T-helper 1 cell (primary cell): ENCODE data around the gene THSD4.

Source experiments
- DNase-seq, 5 donors: peaks; one replicate each; pipeline ENCODE4 v3.0.0-alpha.2; 2012 to 2020

The THSD4 gene

DNA sequence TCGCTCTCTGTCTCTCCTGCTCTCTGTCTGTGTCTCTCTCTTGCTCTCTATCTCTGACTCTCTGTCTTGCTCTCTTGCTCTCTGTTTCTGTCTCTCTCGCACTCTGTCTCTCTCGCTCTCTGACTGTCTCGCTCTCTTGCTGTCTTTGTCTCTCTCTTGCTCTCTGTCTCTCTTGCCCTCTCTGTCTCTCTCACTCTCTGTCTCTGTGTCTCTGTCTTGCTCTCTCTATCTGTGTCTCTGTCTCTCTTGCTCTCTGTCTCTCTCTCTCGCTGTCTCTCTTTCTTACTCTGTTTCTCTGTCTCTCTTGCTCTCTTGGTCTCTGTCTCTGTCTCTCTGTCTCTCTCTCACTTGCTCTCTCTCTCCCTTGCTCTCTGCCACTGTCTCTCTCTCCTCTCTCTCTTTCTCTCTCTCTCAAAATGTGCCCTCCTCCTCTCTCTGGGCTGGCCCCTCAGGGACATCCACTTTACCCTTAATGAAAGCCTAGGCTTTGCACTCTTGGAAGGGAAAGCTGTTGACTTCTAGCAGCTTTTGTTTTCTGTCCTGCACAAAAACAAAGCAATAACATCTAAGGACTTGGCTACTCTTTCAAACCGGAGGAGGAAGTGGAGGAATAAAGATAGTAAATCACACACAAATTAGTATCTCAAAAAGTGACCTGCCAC lies 621.1 kb downstream of the THSD4 start:
- DNase-seq: no peak

DNA sequence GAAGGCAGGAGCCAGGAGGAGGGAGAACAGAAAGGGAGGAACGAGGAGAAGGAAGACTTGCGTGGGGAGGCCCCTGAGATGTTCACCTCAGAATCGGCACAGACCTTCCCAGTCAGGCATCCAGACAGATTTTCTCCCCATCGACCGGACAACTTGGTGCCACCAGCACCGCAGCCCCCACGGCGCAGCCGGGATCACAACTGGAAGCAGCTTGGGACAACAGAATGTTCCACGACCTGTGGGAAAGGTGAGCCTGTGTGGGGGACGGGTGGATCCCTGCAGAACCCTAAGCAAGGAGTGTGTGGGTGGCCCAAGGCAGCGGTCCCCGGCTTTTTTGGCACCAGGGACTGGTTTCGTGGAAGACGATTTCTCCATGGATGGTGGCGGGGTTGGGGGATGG lies 622.5 kb downstream of the THSD4 start:
- no peak for DNase-seq

DNA sequence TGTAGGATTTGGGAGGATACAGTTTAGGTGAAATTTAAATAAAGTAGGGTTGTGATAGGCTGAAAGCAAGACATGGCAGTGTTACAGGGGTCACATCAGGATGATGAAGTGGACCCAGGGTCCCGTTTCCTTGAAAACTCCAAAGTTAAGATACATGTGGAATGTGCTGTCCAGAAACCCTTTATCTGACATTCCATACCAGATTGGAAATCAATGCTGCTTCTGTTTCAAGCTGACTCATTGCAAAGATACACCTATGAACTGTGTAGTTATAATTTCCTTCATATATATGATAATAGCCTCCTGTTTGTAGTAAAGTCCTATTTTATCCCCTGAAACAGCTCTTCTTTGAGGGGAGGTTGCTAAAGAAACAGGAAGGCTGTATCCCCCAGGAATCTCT lies 624.1 kb downstream of the THSD4 start:
- DNase-seq: no peak

DNA sequence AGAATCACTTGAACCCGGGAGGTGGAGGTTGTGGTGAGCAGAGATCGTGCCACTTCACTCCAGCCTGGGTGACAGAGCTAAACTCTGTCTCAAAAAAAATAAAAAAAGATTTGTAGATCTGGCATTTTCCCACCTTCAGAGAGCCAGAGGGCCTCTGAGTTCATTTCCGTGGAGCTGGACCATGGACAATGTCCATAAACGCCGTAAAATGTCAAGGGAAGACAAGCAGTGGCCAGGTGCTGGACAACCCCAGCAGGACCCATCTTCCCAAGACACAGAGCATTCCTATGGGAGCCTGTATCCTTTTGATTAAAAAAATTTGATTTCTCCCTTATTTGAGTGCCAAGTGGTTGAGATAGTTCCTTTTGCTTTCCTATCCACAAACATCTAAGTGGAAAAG lies 627.7 kb downstream of the THSD4 start:
- DNase-seq: no peak

DNA sequence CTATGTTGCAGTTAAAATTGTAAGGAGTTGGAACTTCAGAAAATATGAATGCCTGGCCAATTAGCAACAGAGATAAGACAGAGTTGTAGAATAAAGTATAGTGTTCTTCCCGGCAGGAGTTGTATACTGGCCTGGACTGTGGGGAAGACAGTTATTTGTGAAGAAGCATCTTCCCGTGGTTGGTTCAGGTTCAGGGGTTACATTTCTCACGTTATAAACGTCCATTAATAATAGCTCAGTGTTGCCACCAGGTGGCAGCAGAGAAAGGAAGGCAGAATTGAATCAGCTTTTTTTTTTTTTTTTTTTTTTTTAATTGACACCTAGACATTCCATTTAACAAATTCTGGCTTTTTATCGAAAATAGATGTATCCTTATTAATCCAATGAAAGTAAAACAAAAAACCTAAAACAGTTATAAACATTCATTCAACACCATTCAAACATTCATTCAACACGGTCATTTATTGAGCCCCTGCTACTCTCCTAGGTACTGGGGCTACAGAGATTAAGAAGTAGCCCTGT lies 628.7 kb downstream of the THSD4 start:
- DNase-seq: peak; percentile 17 to 59 (median 37)

DNA sequence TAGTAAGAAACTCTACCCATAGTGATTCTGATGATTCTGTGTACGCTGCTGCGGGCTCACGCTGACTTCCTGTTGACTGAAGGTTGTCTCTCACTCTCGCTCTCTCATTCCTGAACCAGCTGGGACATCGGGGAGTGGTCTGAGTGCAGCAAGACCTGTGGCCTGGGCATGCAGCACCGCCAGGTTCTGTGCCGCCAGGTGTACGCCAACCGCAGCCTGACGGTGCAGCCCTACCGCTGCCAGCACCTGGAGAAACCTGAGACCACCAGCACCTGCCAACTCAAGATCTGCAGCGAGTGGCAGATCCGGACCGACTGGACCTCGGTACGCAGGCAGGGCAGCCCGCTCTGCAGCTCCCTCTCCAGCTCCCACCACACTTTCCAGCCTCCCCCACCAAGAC lies 631.4 kb downstream of the THSD4 start:
- DNase-seq: no peak

DNA sequence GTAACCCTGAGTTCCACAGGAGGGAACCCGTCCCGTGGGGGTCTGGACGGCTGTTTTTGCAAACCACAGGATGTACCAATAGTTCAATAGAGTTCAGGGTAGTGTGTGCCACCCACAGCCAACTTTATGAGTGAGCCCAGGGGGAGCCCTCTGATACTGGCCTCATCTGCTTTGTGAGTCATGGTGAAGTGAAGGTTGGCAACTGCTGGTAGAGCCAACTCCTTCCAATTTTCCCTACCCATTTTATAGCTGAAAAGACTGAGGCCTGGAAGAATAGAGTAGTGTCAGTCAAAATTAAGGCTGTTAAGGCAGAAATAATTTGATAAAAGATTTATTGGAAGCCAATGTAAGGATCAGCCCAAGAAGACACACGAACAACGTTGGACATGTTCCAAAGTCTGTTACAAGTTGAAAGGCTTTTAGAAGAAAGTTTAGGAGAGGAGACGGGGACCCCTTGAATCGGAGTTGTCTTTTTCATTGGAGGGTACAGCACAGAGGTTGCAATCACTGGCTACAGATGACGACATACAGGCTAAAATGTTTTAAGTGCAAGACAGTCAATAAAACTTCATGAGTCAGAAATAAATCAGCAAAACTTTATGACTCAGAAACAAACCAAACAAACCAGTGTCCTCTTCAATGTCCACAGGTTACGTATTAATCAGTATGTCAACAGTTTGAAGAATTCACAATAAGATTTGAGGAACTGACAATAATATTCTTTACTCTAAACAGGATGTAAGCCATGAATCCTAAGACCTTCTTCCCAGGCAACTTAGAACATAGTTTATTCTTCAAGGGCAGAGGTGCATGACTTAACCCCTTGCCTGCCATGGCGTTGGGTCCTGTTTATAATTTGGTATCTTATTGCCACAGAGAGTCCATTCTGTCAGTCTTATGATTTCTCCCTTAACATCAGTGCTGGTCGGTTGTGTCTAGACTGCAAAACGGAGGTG lies 632.1 kb downstream of the THSD4 start:
- no peak for DNase-seq

DNA sequence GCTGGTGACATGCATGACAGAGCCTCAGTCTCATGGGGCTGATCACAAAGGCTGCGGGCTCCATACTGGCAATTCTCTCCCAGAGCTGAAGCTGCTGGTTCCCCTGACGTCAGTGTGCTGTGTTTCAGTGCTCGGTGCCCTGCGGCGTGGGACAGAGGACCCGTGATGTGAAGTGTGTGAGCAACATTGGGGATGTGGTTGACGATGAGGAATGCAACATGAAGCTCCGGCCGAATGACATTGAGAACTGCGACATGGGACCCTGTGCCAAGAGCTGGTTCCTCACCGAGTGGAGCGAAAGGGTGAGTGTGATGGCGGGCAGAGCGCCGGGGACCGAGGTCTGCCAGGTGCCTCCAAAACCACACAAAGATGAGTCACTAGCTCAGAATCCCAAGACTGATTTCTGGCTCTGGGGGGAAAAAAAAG lies 633.0 kb downstream of the THSD4 start:
- DNase-seq: no peak

DNA sequence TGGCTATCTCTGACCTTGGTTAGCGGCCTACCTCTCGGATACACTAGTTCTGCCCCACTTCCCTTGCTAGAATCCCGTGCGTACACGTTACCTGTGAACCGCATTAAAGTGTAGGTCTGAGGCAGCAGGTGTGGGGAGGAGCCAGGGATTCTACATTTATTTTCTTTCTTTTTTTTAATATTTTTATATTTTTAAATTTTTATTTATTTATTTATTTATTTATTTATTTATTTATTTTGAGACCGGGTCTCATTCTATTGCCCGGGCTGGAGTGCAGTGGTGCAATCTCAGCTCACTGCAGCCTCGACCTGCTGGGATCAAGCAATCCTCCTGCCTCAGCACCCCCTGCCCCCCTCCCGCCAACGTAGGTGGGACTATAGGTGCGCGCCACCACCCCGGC lies 634.2 kb downstream of the THSD4 start:
- DNase-seq: no peak

DNA sequence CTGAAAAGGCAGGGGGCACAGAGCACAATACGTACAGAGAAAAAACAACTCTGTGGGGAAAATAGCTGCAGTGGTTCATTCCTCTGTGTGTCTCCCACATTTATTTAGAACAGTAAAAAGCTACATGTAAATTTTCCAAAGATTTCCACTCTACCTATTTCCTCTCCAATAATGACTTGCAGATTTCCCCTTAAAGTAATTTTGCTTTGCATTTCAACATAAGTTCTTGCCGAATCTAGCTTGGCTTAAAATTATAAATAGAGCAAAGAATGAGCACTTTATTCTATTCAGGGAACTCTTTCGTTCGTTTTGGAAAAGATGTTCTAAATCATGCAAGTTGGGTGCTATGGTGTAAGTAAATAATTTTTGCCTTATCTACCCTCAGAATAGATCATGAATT lies 636.9 kb downstream of the THSD4 start:
- no peak for DNase-seq

DNA sequence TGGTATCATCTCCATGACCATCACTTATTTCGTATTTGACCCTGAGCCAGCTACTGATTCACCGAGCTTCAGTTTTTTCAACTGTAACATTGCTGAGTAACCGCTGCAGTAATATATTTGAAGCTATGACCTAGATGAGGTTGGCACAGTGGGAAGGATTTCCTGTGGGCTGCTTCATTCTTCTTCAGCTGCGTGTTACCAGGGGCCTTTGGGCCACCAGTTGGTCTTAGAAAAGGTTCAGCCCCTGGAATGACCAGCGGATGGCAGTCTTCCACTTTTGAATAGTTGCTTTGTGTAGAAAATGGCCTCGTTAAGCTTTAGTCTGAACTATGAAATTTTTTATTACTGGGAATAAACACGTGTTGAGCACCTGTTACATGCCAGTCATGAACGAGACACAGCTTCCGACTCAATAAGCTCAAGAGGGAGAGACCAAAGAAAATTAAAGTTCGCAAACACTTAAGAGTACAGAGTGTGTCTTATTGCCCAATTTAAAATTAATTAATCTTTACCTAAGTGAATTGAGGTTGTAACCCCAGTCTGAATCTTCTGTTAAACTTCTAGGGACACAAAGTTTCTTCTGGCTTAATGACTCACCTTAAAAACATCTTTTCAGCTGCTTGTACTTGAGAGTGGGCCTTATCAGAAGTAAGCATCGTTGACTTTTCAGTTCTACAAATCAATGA lies 637.5 kb downstream of the THSD4 start:
- DNase-seq: peak in 1 of 5 donors; percentile 25

DNA sequence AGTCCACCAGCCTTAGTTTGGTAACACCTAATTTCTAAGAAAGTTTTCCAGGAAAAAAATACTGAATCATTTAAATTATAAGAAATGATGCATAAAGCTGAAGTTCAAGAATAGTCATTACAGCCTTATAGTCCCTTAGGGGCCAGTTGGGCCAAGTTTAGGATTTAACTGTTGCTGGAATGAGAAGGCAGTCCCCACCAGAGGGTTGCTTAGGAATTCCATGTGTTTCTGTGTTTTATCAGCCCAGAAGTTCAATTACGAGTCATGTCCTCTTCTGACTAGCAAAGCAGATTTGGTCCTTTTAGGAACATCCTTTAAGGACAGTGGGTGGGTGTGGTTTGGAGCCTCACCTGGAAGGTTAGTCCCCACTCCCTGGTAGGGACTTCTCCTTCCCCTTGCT lies 638.1 kb downstream of the THSD4 start:
- DNase-seq: no peak

DNA sequence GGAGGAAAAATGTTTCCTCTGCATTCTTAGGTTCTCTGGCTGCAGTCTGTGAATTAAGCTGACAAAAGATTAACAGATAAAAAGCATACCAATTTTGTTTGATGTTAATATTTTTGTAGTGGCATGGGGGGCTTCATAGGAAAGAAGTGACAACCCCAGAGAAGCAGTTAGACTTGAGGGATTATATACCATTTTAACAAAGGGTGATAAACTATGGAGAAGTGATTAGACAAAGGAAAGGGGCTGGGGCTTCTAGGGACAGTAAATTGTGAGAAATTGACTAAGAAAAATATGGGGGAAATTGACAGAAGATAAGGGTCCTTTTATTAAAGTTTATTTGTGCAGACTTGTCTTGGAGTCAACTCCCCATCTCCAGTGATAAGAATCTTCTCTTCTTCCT lies 639.4 kb downstream of the THSD4 start:
- no peak for DNase-seq

DNA sequence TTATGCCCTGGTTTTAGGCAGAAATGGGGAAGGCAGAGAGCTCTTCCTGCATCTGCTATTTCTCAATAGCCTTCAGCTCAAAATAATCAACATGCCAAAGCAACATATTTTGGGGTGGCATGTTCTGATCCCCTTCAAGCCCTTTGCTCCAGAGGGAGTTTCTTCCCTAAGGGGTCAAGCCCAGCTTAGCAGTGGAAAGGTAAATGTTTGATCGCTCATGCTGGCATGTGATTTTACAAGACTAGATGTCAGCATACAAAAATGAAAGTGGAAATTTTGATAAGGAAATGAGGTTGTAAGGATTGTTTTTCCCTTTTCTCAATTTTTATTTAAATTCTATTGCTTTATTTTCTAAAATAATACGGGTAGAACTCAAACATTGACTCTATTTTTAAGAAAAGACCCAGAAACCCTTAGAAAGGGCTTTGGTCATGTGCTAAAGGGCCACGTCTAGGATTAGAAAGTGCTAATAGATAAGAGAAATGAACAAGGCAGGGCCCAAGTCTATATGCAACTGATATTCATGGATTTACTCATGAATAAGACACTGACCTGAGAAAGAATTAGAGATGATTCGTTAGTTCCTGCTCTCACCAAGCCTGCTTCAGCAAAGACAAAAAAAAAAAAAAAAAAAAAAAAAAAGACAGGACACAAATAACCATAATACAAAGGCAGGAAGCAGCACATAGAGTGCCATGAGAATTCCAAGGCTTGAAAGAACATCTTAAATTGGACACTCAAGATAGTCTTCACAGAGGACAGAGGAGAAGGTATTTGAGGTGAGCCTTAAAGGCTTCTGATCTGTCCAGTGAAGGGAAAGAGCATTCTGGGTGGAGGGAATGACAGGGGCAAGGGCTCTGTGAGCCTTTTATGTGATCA lies 640.1 kb downstream of the THSD4 start:
- no peak for DNase-seq

DNA sequence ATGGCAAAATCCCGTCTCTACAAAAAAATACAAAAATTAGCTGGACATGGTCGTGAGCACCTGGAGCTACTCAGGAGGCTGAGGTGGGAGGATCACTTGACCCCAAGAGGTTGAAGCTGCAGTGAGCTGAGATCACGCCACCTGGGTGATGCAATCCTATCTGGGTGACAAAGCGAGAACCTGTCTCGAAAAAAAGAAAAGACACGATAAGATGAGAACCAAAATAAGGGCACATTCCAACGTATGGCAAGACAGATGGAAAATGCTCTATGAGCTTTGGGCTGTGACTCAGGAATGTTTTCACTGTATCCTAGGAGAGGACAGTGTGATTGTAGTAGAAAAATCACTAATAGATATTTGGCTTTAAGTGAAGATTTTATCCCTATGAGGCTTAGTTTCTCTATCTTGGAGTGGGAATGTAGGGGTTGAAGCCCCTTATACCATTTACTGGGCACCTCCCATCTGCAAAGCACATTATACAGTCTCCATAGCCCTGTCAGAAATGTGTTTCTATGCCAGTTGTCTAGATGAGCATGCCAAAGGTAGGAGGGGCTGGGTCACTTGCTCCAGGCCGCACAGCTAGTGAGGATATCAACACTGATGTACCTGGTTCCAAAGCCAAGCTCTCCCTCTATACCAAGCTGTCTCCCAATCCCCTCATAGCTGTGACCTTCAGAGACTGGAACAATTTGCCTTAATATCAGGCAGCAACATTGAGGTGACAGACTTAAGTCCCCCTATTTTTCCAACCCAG lies 641.5 kb downstream of the THSD4 start:
- no peak for DNase-seq

DNA sequence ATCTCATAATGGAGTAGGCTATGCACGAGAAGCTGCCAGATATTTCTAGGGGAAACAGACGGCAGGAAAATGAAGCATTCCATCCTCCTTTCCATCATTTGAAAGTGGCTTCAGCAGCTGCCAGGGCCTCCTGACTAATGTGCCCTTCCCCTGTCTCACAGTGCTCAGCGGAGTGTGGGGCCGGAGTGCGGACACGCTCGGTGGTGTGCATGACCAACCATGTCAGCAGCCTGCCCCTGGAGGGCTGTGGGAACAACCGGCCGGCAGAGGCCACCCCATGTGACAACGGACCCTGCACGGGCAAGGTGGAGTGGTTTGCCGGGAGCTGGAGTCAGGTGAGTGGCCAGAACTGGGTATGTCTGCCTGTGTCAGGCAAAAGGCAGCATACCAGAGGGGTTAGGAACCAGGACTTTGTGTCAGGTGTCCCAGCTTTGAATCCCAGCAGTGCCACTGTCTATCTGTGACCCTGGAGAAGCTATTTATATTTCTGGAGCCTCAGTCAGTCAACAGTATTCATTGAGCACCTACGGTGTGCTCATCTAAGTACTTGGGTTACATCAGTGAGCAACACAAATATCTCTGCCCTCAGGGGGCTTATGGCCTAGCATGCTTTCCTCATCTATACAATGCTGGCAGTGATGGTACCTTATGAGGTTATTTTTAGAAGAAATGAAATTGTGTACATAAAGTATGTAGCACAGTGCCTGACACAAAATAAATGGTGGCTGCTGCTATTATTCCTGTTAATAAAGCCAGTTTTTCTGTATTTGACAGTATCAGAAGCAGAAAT lies 642.7 kb downstream of the THSD4 start:
- DNase-seq: no peak

DNA sequence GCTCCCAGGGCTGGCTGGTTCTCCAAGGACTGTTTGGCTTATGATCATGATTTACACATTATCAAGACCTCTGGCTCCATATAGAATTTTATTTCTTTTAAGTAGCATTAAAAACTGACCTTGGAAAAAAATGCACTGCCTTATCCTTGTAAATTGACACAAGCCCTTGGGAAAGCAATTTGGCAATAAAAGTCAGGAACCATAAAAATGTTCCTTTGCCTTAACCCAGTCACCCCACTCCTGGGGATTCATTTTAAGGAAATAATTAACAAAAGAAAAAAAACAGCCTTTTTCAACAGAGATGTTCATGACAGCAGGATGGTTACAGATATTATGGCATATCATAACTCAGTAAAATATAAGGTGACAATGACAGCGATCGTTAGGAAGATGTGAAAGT lies 643.4 kb downstream of the THSD4 start:
- no peak for DNase-seq

DNA sequence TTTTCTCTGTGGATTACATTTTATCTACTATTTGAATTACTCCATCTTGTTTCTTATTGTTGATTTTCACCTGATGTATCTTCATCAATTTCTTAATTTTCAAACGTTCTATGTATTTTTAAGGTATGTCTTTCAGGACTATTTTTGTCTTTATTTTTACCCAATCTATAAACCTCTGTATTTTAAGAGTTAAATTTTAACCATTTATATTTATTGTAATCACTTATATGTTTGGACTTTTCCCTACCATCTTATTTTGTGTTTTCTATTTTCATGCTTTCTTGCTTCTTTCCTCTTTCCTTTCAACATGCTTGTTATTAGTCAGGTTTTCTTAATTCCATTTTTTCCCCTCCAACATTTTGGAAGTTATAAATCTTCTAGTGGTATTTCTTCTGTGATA lies 645.6 kb downstream of the THSD4 start:
- no peak for DNase-seq

DNA sequence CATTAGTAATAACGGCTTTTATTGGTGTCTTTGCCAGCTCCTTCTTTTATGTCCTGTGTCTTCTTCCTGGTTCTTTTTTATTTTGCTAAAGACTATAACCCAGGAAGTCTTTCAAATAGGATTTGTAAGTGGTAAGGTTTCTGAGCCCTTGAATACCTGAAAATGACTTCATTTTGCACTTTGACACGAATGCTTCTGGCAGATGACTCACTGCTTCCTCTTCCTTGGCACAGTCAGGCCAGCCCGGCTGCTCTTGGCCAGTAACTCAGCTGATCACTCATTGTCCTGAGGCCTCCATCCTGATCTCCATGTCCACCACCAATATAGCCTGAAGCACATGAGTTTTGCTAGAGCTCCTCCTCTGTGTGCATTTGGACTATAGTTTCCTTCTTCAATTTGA lies 646.4 kb downstream of the THSD4 start:
- DNase-seq: peak in 1 of 5 donors; percentile 21

DNA sequence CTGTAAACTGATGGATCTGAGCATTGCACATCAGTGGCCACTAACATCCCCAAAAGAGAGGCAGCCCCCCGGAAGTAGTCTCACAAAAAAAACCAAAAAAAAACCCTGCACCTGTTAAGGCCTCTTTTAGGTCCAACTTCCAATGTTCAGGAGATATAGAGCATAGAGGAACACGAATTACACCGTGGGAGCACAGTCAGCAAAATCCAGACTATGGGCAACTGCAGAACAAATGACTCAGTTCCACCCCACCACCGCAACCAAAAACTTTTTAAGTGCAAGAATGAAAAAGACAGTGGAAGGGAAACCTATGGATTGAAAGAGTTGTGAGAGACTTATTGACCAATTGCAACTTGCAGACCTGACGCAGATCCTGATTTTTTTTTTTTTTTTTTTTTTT lies 652.9 kb downstream of the THSD4 start:
- DNase-seq: no peak
